Suppressor macrophage (primary cell): ENCODE measurements around the gene FOSB.
"Not testable (repeated sequence)": the region's sequence is repeated elsewhere in the genome, so short reads cannot be mapped to it uniquely, and the experiment has no call there.

Source experiments
- DNase-seq, 4 experiments: peaks; one replicate each; pipeline ENCODE4 v3.0.0-alpha.2; 2020 to 2022
- total RNA-seq, 17 experiments: gene quantifications; one replicate each; lab custom pipeline; 2026; ENCODE audit warnings: mixed read lengths in 6 of 17, inconsistent platforms in 3 of 17; lab: John Stamatoyannopoulos, UW

FOSB gene
- total RNA-seq: 0.14 to 298 (median 1.9) reads per million in 17 experiments

GRCh38 chr19:45467456-45468158 lies at the start of gene FOSB:
Gene FOSB, plus strand, starts transcription at chr19:45467996. Its CDS starts 591 bp downstream, at chr19:45468587.
- DNase-seq: peak; percentile 96 to 99 (median 98)

- peak in 1 of 4 experiments; percentile 28 for DNase-seq
These were observed 49.0 kb upstream of the FOSB start for GRCh38 chr19:45418802-45419201.

- DNase-seq: peak; percentile 77 to 89 (median 86)
These were observed 48.4 kb upstream of the FOSB start for GRCh38 chr19:45419396-45419795.

GRCh38 chr19:45419895-45420294 lies 47.9 kb upstream of the FOSB start:
- no peak for DNase-seq

GRCh38 chr19:45420356-45420755 lies 47.4 kb upstream of the FOSB start:
- DNase-seq: no peak

- no peak for DNase-seq
These were observed 46.9 kb upstream of the FOSB start for GRCh38 chr19:45420871-45421270.

GRCh38 chr19:45421947-45422498 lies 45.8 kb upstream of the FOSB start:
- peak; percentile 39 to 74 (median 64) for DNase-seq

- no peak for DNase-seq
These were observed 44.7 kb upstream of the FOSB start for GRCh38 chr19:45423033-45423588.

GRCh38 chr19:45423589-45424190 lies 44.1 kb upstream of the FOSB start, which contains the start of gene ERCC1:
Gene ERCC1, minus strand, starts transcription at chr19:45423917. Its CDS starts 543 bp downstream, at chr19:45423374.
- DNase-seq: peak; percentile 92 to 97 (median 95)

- peak; percentile 77 to 93 (median 90) for DNase-seq
These were observed 43.4 kb upstream of the FOSB start for GRCh38 chr19:45424191-45425058.

- peak; percentile 34 to 74 (median 52) for DNase-seq
These were observed 39.2 kb upstream of the FOSB start for GRCh38 chr19:45428384-45429231.

- DNase-seq: not testable (repeated sequence)
These were observed 37.9 kb upstream of the FOSB start for GRCh38 chr19:45429896-45430295.

- peak; percentile 55 to 78 (median 72) for DNase-seq
These were observed 36.8 kb upstream of the FOSB start for GRCh38 chr19:45431008-45431407.

- DNase-seq: not testable (repeated sequence)
These were observed 35.3 kb upstream of the FOSB start for GRCh38 chr19:45432543-45432942.

GRCh38 chr19:45437328-45437727 lies 30.5 kb upstream of the FOSB start:
- DNase-seq: no peak

- DNase-seq: peak; percentile 43 to 75 (median 72)
These were observed 28.6 kb upstream of the FOSB start for GRCh38 chr19:45439190-45439568.

- peak; percentile 81 to 90 (median 86) for DNase-seq
These were observed 28.1 kb upstream of the FOSB start for GRCh38 chr19:45439569-45440258.

- DNase-seq: no peak
These were observed 27.5 kb upstream of the FOSB start for GRCh38 chr19:45440259-45440638.

GRCh38 chr19:45440873-45441654 lies 26.7 kb upstream of the FOSB start:
- peak in 3 of 4 experiments; percentile 18 to 41 (median 35) for DNase-seq

GRCh38 chr19:45442408-45442777 lies 25.4 kb upstream of the FOSB start:
- DNase-seq: no peak
